ENCODE data around the gene PNMT. TPM values are rescaled to one million over a fixed set of nuclear protein-coding genes. Genes with fewer than 3 reads are reported as not detected.

Gene PNMT
- total and polyA plus RNA-seq, 2 of the 8 experiments (the other 6 are each of a cell fraction or from before 2014, with no cell fraction given), result 5.6 to 10.9 TPM

GRCh38 chr17:39687546-39688474, 19.6 kb downstream of the PNMT start, which contains the start of gene PGAP3 (continued):
- TF ChIP-seq HDAC2 (IDR thresholded peaks at IDR 0.05; ENCODE audit: borderline replicate concordance in 1 of 2, low read depth in 2 of 2, low read length in 2 of 2) (peak in 1 of 2 experiments; percentile 24; a peak in 1 of 4 replicates), TAF7 (optimal IDR thresholded peaks at IDR 0.05; ENCODE audit: borderline replicate concordance, low read depth, low read length) (peak; percentile 71), POLR2AphosphoS5 (IDR thresholded peaks at IDR 0.05; ENCODE audit: low read depth, low read length) (peak; percentile 87), SP1 (IDR thresholded peaks at IDR 0.05; ENCODE audit: low read depth, low read length) (peak; percentile 69; the same call in 1 of the 2 replicates), TBP (IDR thresholded peaks at IDR 0.05; ENCODE audit: low read depth, low read length) (peak; percentile 81), MAFK (IDR thresholded peaks at IDR 0.05; ENCODE audit: low read depth, low read length) (no peak), E2F6 (IDR thresholded peaks at IDR 0.05) (0 out of 2 replicates have a peak, but pooled peaks have one; percentile 20), EGR1 (IDR thresholded peaks at IDR 0.05; ENCODE audit: borderline replicate concordance, low read depth, low read length) (peak; percentile 54; the same call in 1 of the 2 replicates), SIN3A (conservative IDR thresholded peaks at IDR 0.05 in 1 of 2, IDR thresholded peaks at IDR 0.05 in 1 of 2; ENCODE audit: low read depth in 1 of 2, low read length in 2 of 2) (0 out of 4 replicates have a peak, but pooled peaks of 1 of the 2 experiments have one; percentile 27), KDM4A (IDR thresholded peaks at IDR 0.05; ENCODE audit: low read depth, low read length, severe bottlenecking) (peak; percentile 54), RFX5 (IDR thresholded peaks at IDR 0.05; ENCODE audit: borderline replicate concordance, low read depth, low read length) (no peak), GABPA (IDR thresholded peaks at IDR 0.05; ENCODE audit: borderline replicate concordance, insufficient read depth, low read length) (peak; percentile 93), KDM5A (IDR thresholded peaks at IDR 0.05; ENCODE audit: low read length) (no peak), TAF1 (IDR thresholded peaks at IDR 0.05; ENCODE audit: low read depth, low read length) (peak; percentile 85), PHF8 (conservative IDR thresholded peaks at IDR 0.05; ENCODE audit: low read depth, low read length) (peak; percentile 80), TEAD4 (IDR thresholded peaks at IDR 0.05; ENCODE audit: low read depth, low read length) (no peak), CREB1 (IDR thresholded peaks at IDR 0.05) (no peak), NRF1 (IDR thresholded peaks at IDR 0.05; ENCODE audit: low read depth, low read length) (no peak)
